Stimulated activated CD4-positive, alpha-beta T cell treated with anti-CD3 and anti-CD28 coated beads, Interleukin-15, amount 100 ng/mL, for 1 hour (primary cell): ENCODE results near the gene DOK6.

Experiments used
- DNase-seq, 2 donors: peaks; one replicate each; pipeline ENCODE4 v3.0.0-alpha.2; 2020; ENCODE audit warnings: low read depth in 1 of 2, low spot score in 1 of 2

The DOK6 gene

DNA sequence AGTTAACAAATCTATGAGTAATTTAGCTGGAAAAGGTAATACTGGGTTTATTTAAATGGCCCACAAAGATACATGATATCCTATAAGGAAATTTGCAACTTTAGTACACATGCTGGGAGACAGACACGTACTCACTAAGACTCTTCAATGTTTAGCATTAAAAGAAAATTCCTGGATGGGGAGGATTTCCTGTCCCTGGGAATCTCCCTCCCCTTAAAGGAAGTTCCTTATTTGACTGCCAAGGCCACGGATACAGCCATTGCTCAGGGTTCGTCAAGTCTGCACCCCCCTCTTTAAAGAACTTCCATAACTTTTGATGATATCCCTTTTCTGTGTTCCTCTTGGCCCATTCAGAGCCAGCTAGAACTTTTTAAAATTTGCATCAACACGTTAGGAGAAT is 279.4 kb downstream of the DOK6 start:
- DNase-seq = no peak

- DNase-seq = no peak
These were observed 282.5 kb downstream of the DOK6 start for GRCh38 chr18:69683176-69683575.

- no peak for DNase-seq
These were observed 284.1 kb downstream of the DOK6 start for GRCh38 chr18:69684789-69685188.

DNA sequence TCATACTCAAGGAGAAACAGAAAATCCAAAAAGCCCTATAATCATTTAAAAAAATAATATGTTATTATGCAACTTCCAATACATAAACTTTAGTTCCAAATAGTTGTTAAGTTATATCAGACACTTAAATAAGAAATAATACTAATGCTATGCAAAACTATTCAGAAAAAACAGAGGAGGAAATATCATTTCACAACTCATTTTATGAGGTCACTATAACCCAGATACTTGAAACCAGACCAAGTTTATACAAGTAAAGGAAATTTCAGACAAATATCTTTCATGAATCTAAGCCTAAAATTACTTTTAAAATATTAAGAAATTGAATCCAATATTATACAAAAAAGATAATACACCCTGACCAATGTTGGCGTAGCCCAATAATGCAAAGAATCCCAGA is 286.2 kb downstream of the DOK6 start:
- DNase-seq = no peak

GRCh38 chr18:69689121-69689759 is 288.6 kb downstream of the DOK6 start:
- no peak for DNase-seq

DNA sequence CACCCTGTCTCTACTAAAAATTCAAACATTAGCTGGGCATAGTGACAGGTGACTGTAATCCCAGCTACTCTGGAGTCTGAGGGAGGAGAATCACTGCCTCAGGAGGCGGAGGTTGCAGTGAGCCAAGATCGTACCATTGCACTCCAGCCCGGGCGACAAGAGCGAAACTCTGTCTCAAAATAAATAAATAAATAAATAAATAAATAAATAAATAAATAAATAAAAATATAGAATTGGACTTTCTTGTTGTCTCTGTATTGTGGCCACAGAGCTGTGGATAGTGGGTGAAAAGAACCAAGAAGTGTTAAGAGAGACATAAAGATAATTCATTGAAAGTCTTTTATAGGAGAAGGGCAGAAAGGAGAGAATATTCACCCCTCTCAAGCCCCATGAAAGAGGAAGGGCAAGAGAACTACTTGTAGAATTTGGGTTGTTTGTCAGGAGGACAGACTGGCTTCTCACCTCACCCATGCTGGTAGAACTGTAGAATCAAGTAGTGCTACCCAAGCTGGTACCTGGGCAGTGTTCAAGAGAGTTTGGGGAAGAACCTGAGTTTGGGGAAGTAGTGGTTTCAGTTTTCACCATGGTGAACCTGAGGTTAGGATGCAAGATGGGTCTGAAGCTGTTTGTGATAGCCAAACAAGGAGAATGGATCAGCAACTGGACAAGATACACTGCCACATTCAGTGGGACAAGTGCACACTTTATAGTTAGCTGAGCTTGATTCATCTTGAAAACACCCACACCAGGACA is 290.5 kb downstream of the DOK6 start:
- DNase-seq = no peak

DNA sequence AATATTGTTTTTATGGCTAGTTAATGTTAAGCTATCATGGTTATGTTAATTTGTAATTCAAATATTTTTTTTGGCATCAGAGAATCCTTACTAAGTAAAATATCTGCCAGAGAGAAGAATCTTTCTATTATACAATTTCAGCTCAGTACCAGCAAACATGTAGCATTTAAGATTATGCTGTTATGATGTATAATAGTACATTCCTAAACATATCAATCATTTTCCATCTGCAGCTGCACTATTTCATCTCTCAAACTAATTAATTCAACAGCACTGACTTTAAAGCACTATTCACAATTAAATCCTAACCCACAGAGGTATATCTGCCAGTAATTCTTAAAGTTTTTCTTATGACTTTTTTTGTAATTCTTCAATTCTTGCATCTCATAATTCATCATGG is 296.4 kb downstream of the DOK6 start:
- DNase-seq = no peak

DNA sequence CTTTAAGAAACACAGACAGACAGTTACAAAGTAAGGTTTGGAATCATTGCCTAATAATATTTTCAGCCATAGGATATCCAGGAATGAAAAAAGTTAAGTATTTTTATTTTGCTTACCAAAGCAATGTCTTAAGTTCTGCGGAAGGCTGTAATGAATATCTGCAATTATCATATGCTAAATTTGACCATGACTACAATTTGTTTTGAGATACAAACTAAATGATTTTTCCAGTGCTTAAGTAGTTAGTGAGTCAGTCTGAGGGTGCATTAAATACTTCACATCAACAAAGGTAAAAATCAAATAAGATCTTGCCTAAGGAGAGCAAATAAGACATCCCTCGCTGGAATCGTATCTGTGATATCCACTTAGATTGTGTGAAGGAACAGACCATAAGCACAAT is 297.0 kb downstream of the DOK6 start:
- no peak for DNase-seq

GRCh38 chr18:69701305-69701704 is 300.6 kb downstream of the DOK6 start:
- no peak for DNase-seq

DNA sequence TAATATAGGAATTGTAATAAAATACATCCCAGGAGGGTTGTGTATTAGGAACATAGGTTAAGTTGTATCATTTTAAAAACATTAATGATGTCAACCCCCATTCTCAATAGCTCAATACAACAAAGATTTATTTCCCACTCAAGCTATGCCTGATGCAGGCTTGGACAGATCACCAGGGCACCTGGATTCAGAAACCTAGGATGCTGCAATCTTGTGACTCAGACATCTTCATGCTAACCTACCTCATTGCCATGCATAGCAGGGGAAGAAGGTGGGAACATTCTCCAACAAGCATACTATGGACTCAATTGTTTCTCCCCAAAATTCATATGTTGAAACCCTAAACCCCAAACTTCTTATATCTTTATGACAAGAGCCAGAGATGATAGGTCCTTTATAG is 302.8 kb downstream of the DOK6 start:
- no peak for DNase-seq

DNA sequence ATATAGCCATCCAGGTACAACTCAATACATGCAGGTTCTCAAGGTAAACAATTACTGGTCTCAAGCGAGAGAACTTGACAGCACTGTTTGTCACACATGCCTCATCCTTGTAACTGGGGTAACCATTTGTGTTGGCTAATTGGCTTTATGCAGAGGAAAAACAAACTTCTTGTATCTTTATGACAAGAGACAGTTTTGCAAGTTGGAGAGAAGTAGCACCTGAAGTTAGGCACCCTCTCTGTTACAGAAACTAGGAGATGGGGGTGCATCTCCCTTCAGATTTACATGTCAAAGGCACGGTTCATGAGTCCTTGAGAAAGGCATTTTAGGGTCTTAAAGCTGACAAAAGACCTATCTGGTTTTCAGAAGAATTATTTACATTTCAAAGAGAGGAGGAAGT is 305.3 kb downstream of the DOK6 start:
- DNase-seq = no peak

DNA sequence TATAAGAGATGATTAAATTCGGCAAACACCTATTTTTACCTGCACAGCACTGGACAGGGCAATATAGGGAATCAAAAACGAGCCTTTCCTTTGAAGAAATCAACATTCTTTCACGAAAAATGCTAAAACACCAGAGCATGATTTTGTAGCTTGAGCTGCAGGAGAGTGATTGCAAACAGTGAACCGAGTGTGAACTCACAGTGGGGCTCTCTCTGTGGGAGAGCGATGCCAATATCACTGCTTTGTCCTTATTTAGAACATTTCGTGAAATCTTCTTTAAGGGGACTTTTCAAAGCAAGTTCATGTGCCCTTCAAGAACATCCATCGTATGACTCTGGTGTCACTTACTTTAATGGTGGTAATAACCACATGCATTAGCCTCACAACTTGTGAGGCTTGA is 308.2 kb downstream of the DOK6 start:
- DNase-seq = no peak

GRCh38 chr18:69715191-69715795 is 314.6 kb downstream of the DOK6 start:
- no peak for DNase-seq

GRCh38 chr18:69717586-69717985 is 316.9 kb downstream of the DOK6 start:
- no peak for DNase-seq

DNA sequence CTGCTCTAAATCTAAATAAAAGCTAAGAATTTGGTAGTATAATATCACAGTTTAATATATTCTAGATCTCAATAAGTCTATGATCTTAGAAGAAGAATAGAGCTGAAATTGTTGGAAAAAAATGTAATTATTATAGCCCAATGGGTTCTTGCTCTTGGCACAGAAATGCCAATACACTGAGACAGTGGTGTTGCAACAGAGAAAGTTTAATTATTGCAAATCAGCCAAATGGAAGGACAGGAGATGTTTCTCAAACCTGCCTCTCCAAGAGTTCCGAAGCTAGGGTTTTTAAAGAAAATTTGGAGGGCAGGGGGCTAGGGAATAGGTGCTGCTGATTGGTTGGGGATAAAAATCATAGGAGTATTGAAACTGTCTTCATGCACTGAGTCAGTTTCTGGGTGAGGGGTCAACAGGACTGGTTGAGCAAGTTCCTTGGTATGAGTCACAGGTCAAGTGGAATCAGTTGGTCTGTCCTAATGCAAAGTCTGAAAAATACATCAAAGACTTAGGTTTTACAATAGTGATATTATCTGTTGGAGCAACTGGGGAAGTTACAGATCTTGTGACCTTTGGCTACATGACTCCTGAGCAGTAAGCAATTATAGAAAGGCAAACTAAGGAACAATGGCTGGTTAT is 318.3 kb downstream of the DOK6 start:
- DNase-seq = no peak

GRCh38 chr18:69720422-69720821 is 319.7 kb downstream of the DOK6 start:
- DNase-seq = no peak

DNA sequence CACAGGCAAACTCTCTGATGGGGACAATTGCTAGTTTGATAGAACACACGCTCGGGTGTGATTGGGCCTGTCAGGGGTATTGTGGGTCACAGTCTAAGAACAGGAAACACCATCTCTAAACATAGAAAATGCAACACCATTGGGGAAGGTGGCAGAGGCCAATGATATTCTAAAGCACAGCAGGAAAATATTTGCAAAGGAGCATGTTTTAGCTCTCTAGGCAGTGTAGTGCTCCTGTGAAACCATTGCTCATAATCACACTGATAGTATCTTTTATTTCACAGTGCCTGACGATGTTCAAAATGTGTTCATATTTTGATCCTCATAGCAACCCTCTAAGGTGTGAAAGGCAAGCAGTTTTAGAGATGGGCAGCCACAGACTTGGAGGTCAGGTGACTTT is 322.7 kb downstream of the DOK6 start:
- no peak for DNase-seq

DNA sequence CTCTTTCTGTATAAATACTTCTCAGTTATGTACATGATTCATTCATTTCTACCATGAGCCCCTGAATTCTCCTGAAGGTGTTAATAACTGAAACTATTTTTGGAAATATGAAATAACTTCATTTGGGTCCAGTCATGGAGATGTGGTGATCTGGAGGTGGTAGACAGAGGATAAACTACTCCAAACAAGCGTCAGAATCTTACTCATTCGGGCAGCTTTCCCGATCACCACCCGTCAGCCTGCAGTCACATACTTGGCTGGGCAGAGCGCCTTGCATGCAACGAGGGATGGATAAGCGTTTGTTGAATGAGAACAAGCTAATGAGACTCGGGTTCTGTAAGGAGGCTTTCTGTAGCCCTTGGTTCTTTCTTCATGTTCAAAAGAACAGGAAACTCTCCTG is 324.3 kb downstream of the DOK6 start:
- no peak for DNase-seq

GRCh38 chr18:69725855-69726508 is 325.3 kb downstream of the DOK6 start:
- DNase-seq = no peak

GRCh38 chr18:69727912-69728572 is 327.4 kb downstream of the DOK6 start:
- DNase-seq = no peak

DNA sequence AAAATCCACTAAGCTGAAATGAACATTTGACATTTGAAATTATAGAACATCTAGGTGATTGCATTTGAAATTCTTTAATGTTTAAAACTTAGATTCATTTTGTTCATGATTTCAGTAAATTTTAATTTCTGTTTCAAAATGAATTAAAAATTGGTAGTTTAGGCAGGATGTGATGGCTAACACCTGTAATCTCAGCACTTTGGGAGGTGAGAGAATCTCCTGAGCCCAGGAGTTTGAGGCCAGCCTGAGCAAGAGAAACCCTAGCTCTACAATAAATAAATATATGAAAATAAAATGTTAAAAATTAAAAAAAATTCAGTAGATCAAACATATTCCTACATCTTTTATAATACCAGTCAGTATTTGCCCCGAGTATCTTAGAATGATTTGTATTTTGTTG is 330.0 kb downstream of the DOK6 start:
- no peak for DNase-seq
